Activated T-helper 1 cell treated with anti-CD3 and anti-CD28 coated beads, Interleukin-2, amount 50 U/mL, for 16 hours (primary cell): ENCODE data around the gene PIK3R6.

Experiments
- DNase-seq, 2 donors: peaks; one replicate each; pipeline ENCODE4 v3.0.0-alpha.2; 2020; ENCODE audit warnings: low read depth in 1 of 2, low spot score in 1 of 2

Gene PIK3R6

GRCh38 chr17:8855477-8856204 lies 11.8 kb downstream of the PIK3R6 start:
- DNase-seq = no peak

GRCh38 chr17:8851600-8851999 lies 15.9 kb downstream of the PIK3R6 start:
- no peak for DNase-seq

- no peak for DNase-seq
These were observed 18.0 kb downstream of the PIK3R6 start for GRCh38 chr17:8849311-8850041.

GRCh38 chr17:8847891-8848290 lies 19.6 kb downstream of the PIK3R6 start:
- DNase-seq = no peak

- no peak for DNase-seq
These were observed 20.7 kb downstream of the PIK3R6 start for GRCh38 chr17:8846768-8847211.

- DNase-seq = no peak
These were observed 22.9 kb downstream of the PIK3R6 start for GRCh38 chr17:8844229-8845218.

GRCh38 chr17:8843344-8843743 lies 24.1 kb downstream of the PIK3R6 start:
- DNase-seq = no peak

- DNase-seq = no peak
These were observed 25.6 kb downstream of the PIK3R6 start for GRCh38 chr17:8841844-8842243.

- DNase-seq = no peak
These were observed 28.0 kb downstream of the PIK3R6 start for GRCh38 chr17:8839410-8839935.

- no peak for DNase-seq
These were observed 28.9 kb downstream of the PIK3R6 start for GRCh38 chr17:8838551-8839095.

GRCh38 chr17:8837563-8838075 lies 29.9 kb downstream of the PIK3R6 start:
- DNase-seq = no peak

- DNase-seq = no peak
These were observed 30.5 kb downstream of the PIK3R6 start for GRCh38 chr17:8836821-8837562.

- no peak for DNase-seq
These were observed 31.7 kb downstream of the PIK3R6 start for GRCh38 chr17:8835631-8836364.

GRCh38 chr17:8835106-8835505 lies 32.4 kb downstream of the PIK3R6 start:
- DNase-seq = no peak

GRCh38 chr17:8832711-8833352 lies 34.6 kb downstream of the PIK3R6 start:
- DNase-seq = no peak

- no peak for DNase-seq
These were observed 36.1 kb downstream of the PIK3R6 start for GRCh38 chr17:8831234-8831849.

GRCh38 chr17:8830141-8830540 lies 37.3 kb downstream of the PIK3R6 start:
- DNase-seq = no peak
